Naive thymus-derived CD4-positive, alpha-beta T cell (primary cell): Measurements from ENCODE around the gene LCE6A. TPM values are rescaled to one million over a fixed set of nuclear protein-coding genes. Genes with fewer than 3 reads are reported as not detected.

ENCODE experiments used
- ATAC-seq: fragments of 150-1000 bp; cut with Tn5 transposase; 2 replicates; pipeline ENCODE4 v1.10.0; 2021; ENCODE audit warnings: mild to moderate bottlenecking, moderate library complexity
- CTCF ChIA-PET: fragments of 350-600 bp; sonication (Branson Sonifier 250); formaldehyde crosslinking; loops from one replicate; lab custom pipeline; 2021; ENCODE audit warnings: antibody characterized with exemption; lab: Charles Lee
- POLR2A ChIA-PET: fragments of 350-600 bp; sonication (Branson Sonifier 250); formaldehyde crosslinking; loops from one replicate; lab custom pipeline; 2021; ENCODE audit warnings: antibody characterized with exemption, inconsistent platforms; lab: Charles Lee
- DNase-seq, 9 donors: peaks; one replicate each; pipeline versions ENCODE4 v3.0.0 to v3.0.0-alpha.2; 2020 to 2022; ENCODE audit warnings: mixed read lengths in 1 of 9
- H3K27ac ChIP-seq: one replicate; pipeline ENCODE4 v1.7.0; 2013; ENCODE audit warnings: mild to moderate bottlenecking, low read depth, low read length, moderate library complexity
- H3K27me3 ChIP-seq, 2 donors: one replicate each; pipeline ENCODE4 v1.7.0; 2013; ENCODE audit warnings: low read length in 2 of 2, mild to moderate bottlenecking in 2 of 2, moderate library complexity in 2 of 2; ENCODE audit not compliant: control insufficient read depth in 2 of 2, insufficient read depth in 2 of 2
- H3K36me3 ChIP-seq, 3 experiments: 1 replicate in 2 of 3; 2 replicates in 1 of 3; pipeline ENCODE4 v1.7.0; 2013; ENCODE audit warnings: low read length in 3 of 3, mild to moderate bottlenecking in 3 of 3, moderate library complexity in 1 of 3; ENCODE audit not compliant: insufficient read depth in 3 of 3, control insufficient read depth in 2 of 3
- H3K4me1 ChIP-seq, 2 donors: one replicate each; pipeline ENCODE4 v1.7.0; 2013; ENCODE audit warnings: low read length in 2 of 2, mild to moderate bottlenecking in 2 of 2, moderate library complexity in 1 of 2; ENCODE audit not compliant: control insufficient read depth in 2 of 2, insufficient read depth in 2 of 2
- H3K4me3 ChIP-seq: 2 replicates; pipeline ENCODE4 v1.7.0; 2013; ENCODE audit warnings: mild to moderate bottlenecking, low read length
- H3K9me3 ChIP-seq, 3 experiments: 1 replicate in 2 of 3; 2 replicates in 1 of 3; pipeline ENCODE4 v1.7.0; 2013; ENCODE audit warnings: low read length in 3 of 3; ENCODE audit not compliant: control insufficient read depth in 2 of 3
- H3K27ac Mint-ChIP-seq, 9 donors: one replicate each; pipeline ENCODE4 v1.8.0; 2020 to 2022; ENCODE audit warnings: mixed read lengths in 9 of 9, mild to moderate bottlenecking in 8 of 9, moderate library complexity in 5 of 9, inconsistent platforms in 2 of 9
- H3K27me3 Mint-ChIP-seq, 5 donors: one replicate each; pipeline ENCODE4 v1.8.0; 2021 to 2022; ENCODE audit warnings: mixed read lengths in 5 of 5, mild to moderate bottlenecking in 1 of 5
- H3K36me3 Mint-ChIP-seq, 5 donors: one replicate each; pipeline ENCODE4 v1.8.0; 2020 to 2022; ENCODE audit warnings: mixed read lengths in 5 of 5, mild to moderate bottlenecking in 3 of 5, inconsistent platforms in 1 of 5
- H3K4me1 Mint-ChIP-seq, 7 donors: one replicate each; pipeline ENCODE4 v1.8.0; 2020 to 2022; ENCODE audit warnings: mixed read lengths in 7 of 7, mild to moderate bottlenecking in 3 of 7, inconsistent platforms in 1 of 7
- H3K4me3 Mint-ChIP-seq, 10 donors: one replicate each; pipeline ENCODE4 v1.8.0; 2020 to 2022; ENCODE audit warnings: mild to moderate bottlenecking in 10 of 10, mixed read lengths in 10 of 10, moderate library complexity in 6 of 10, inconsistent platforms in 2 of 10
- H3K9me3 Mint-ChIP-seq, 11 donors: one replicate each; pipeline ENCODE4 v1.8.0; 2020 to 2022; ENCODE audit warnings: mixed read lengths in 11 of 11, mild to moderate bottlenecking in 4 of 11, inconsistent platforms in 1 of 11, moderate library complexity in 1 of 11
- intact Hi-C, 2 donors: fragments of 100-400 bp; cut with micrococcal nuclease; formaldehyde crosslinking; loops; one replicate each; pipeline ENCODE4 v1.15.1; 2023
- polyA plus RNA-seq, 2 donors: library from polyadenylated mRNA; unstranded; fragments of 300-500 nt; fragmentation: Illumina TruSeq; gene quantifications; one replicate each; pipeline ENCODE4 v1.2.3, GENCODE V29; 2021
- total RNA-seq, 6 experiments: library from RNA in 5 of 6; stranded (reverse) in 5 of 6; gene quantifications; 1 replicate in 5 of 6; 2 replicates in 1 of 6; pipeline ENCODE4 v1.2.3 and lab custom pipeline; 2021 to 2026

LCE6A gene
- total and polyA plus RNA-seq, 7 experiments from 2014 or later = not detected

DNA sequence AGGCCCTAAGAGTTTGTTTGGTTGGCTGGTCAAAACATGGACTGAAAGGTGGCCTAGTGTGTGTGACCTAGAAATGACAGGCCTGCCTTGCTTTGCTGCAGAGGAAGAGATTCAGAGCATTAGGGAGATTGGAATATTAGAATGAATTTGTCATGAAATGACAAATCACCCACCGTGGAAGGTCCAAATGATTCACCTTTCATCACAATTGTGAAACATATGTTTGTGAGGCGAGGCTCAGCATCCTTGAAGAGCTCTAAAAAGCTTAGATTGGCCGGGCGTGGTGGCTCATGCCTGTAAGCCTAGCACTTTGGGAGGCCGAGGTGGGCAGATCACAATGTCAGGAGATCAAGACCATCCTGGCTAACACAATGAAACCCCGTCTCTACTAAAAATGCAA, 25.3 kb upstream of the LCE6A start:
- intact Hi-C loops = no loop called here
- Histone ChIP-seq H3K36me3 (no peaks in the 10 kb centered on the region), H3K9me3 (no peaks in the 10 kb centered on the region), H3K4me1 (no peaks in the 10 kb centered on the region), H3K27ac (no peak overlapping the region), H3K4me3 (no peak overlapping the region), H3K27me3 (no peaks in the 10 kb centered on the region)
- no peak overlapping the region for H3K4me3 Mint-ChIP-seq
- no peaks in the 10 kb centered on the region for H3K36me3 Mint-ChIP-seq
- CTCF ChIA-PET = no interaction called here
- H3K9me3 Mint-ChIP-seq = peaks cover 0 to 2% (median 0%) of the 10 kb centered on the region in 11 donors
- peaks cover 0 to 2% (median 0%) of the 10 kb centered on the region in 7 donors for H3K4me1 Mint-ChIP-seq
- ATAC-seq = no peak
- no peak for DNase-seq
- H3K27me3 Mint-ChIP-seq = peaks cover 2 to 26% (median 23%) of the 10 kb centered on the region in 5 donors
- POLR2A ChIA-PET = no interaction called here
- H3K27ac Mint-ChIP-seq = no peak overlapping the region

GRCh38 chr1:152823294-152823693, 19.4 kb upstream of the LCE6A start:
- Histone ChIP-seq H3K4me3 (no peak overlapping the region), H3K36me3 (no peaks in the 10 kb centered on the region), H3K27ac (no peak overlapping the region), H3K27me3 (peaks cover 0 to 4% of the 10 kb centered on the region in 2 donors), H3K9me3 (no peaks in the 10 kb centered on the region), H3K4me1 (no peaks in the 10 kb centered on the region)
- H3K4me3 Mint-ChIP-seq = no peak overlapping the region
- intact Hi-C loops = no loop called here
- H3K9me3 Mint-ChIP-seq = peaks cover 0 to 5% (median 0%) of the 10 kb centered on the region in 11 donors
- H3K27me3 Mint-ChIP-seq = peaks cover 15 to 37% (median 27%) of the 10 kb centered on the region in 5 donors
- no peak overlapping the region for H3K27ac Mint-ChIP-seq
- H3K4me1 Mint-ChIP-seq = peaks cover 0 to 2% (median 0%) of the 10 kb centered on the region in 7 donors
- peaks cover 0 to 3% (median 0%) of the 10 kb centered on the region in 5 donors for H3K36me3 Mint-ChIP-seq
- no peak for ATAC-seq
- ChIA-PET POLR2A (no interaction called here), CTCF (no interaction called here)
- no peak for DNase-seq

- H3K4me3 ChIP-seq = no peak overlapping the region
- no peaks in the 10 kb centered on the region for H3K9me3 ChIP-seq
- no peak overlapping the region for H3K27ac Mint-ChIP-seq
- no peaks in the 10 kb centered on the region for H3K36me3 ChIP-seq
- H3K4me1 ChIP-seq = no peaks in the 10 kb centered on the region
- peaks cover 0 to 3% (median 0%) of the 10 kb centered on the region in 5 donors for H3K36me3 Mint-ChIP-seq
- H3K27me3 Mint-ChIP-seq = peaks cover 18 to 52% (median 40%) of the 10 kb centered on the region in 5 donors
- no peak for DNase-seq
- H3K27me3 ChIP-seq = peaks cover 0 to 4% of the 10 kb centered on the region in 2 donors
- ATAC-seq = no peak
- CTCF ChIA-PET = no interaction called here
- POLR2A ChIA-PET = no interaction called here
- intact Hi-C loops = no loop called here
- no peaks in the 10 kb centered on the region for H3K4me1 Mint-ChIP-seq
- peaks cover 0 to 4% (median 0%) of the 10 kb centered on the region in 11 donors for H3K9me3 Mint-ChIP-seq
- no peak overlapping the region for H3K4me3 Mint-ChIP-seq
- no peak overlapping the region for H3K27ac ChIP-seq
Measured at GRCh38 chr1:152824964-152825363, 17.7 kb upstream of the LCE6A start.

- POLR2A ChIA-PET = no interaction called here
- no peak within 1 kb of the TSS for H3K27ac ChIP-seq
- intact Hi-C loops = no loop called here
- H3K9me3 Mint-ChIP-seq = peaks cover 0 to 6% (median 0%) of the 10 kb centered on the region in 11 donors
- no peaks in the 10 kb centered on the region for H3K36me3 ChIP-seq
- H3K9me3 ChIP-seq = no peaks in the 10 kb centered on the region
- H3K4me1 Mint-ChIP-seq = no peaks in the 10 kb centered on the region
- no peaks in the 10 kb centered on the region for H3K4me1 ChIP-seq
- no peak within 1 kb of the TSS for H3K4me3 ChIP-seq
- DNase-seq = no peak
- CTCF ChIA-PET = no interaction called here
- H3K27me3 Mint-ChIP-seq = peaks cover 17 to 61% (median 48%) of the 10 kb centered on the region in 5 donors
- H3K27me3 ChIP-seq = peaks cover 0 to 4% of the 10 kb centered on the region in 2 donors
- peaks cover 0 to 3% (median 0%) of the 10 kb centered on the region in 5 donors for H3K36me3 Mint-ChIP-seq
- H3K27ac Mint-ChIP-seq = no peak within 1 kb of the TSS
- H3K4me3 Mint-ChIP-seq = no peak within 1 kb of the TSS
- no peak for ATAC-seq
Measured at GRCh38 chr1:152827173-152827572, 15.5 kb upstream of the LCE6A start, which contains the start of gene LCE1A. Gene LCE1A, plus strand, starts transcription at chr1:152827473. Its CDS starts 0 bp downstream, at chr1:152827473.

DNA sequence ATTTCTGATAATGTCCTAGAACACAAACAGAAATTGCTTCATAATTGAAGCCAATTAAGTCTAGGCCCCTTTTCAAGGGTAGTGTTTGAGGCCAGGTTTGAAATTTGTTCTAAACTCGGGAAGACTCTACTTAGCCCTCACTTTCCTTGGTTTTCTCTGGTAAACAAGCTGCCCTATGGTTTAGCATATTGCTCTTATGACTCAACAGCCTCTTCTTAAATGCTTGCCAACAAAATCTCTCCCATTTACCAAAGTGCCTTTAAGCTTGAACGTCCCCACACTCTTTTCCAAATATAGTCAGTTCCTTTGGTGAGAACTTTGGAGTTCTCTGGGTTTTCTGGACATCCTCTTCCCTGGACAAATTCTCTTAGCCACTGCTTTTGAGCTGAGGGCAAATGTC, 5.8 kb upstream of the LCE6A start:
- Histone ChIP-seq H3K36me3 (no peaks in the 10 kb centered on the region), H3K9me3 (no peaks in the 10 kb centered on the region), H3K4me1 (no peaks in the 10 kb centered on the region), H3K27me3 (no peaks in the 10 kb centered on the region), H3K27ac (no peak overlapping the region), H3K4me3 (no peak overlapping the region)
- intact Hi-C loops = no loop called here
- peaks cover 5 to 35% (median 9%) of the 10 kb centered on the region in 5 donors for H3K27me3 Mint-ChIP-seq
- H3K4me3 Mint-ChIP-seq = no peak overlapping the region
- POLR2A ChIA-PET = no interaction called here
- H3K4me1 Mint-ChIP-seq = no peaks in the 10 kb centered on the region
- DNase-seq = no peak
- H3K27ac Mint-ChIP-seq = no peak overlapping the region
- peaks cover 0 to 4% (median 0%) of the 10 kb centered on the region in 11 donors for H3K9me3 Mint-ChIP-seq
- ATAC-seq = no peak
- CTCF ChIA-PET = no interaction called here
- H3K36me3 Mint-ChIP-seq = no peaks in the 10 kb centered on the region

- Histone ChIP-seq H3K4me3 (no peak overlapping the region), H3K27ac (no peak overlapping the region), H3K9me3 (no peaks in the 10 kb centered on the region), H3K4me1 (no peaks in the 10 kb centered on the region), H3K27me3 (peaks cover 0 to 3% of the 10 kb centered on the region in 2 donors), H3K36me3 (no peaks in the 10 kb centered on the region)
- H3K36me3 Mint-ChIP-seq = no peaks in the 10 kb centered on the region
- POLR2A ChIA-PET = no interaction called here
- peaks cover 3 to 31% (median 21%) of the 10 kb centered on the region in 5 donors for H3K27me3 Mint-ChIP-seq
- H3K4me3 Mint-ChIP-seq = no peak overlapping the region
- intact Hi-C loops = no loop called here
- no peak for DNase-seq
- H3K27ac Mint-ChIP-seq = no peak overlapping the region
- no peaks in the 10 kb centered on the region for H3K4me1 Mint-ChIP-seq
- no peaks in the 10 kb centered on the region for H3K9me3 Mint-ChIP-seq
- ATAC-seq = no peak
- CTCF ChIA-PET = no interaction called here
Measured at GRCh38 chr1:152855661-152856060, 13.0 kb downstream of the LCE6A start.

- H3K36me3 Mint-ChIP-seq = no peaks in the 10 kb centered on the region
- no peaks in the 10 kb centered on the region for H3K9me3 Mint-ChIP-seq
- Histone ChIP-seq H3K36me3 (no peaks in the 10 kb centered on the region), H3K9me3 (no peaks in the 10 kb centered on the region), H3K27ac (no peak overlapping the region), H3K4me3 (no peak overlapping the region), H3K27me3 (peaks cover 0 to 3% of the 10 kb centered on the region in 2 donors), H3K4me1 (no peaks in the 10 kb centered on the region)
- DNase-seq (no peak), ATAC-seq (no peak)
- H3K27ac Mint-ChIP-seq = no peak overlapping the region
- H3K4me1 Mint-ChIP-seq = no peaks in the 10 kb centered on the region
- CTCF ChIA-PET = no interaction called here
- POLR2A ChIA-PET = no interaction called here
- H3K27me3 Mint-ChIP-seq = peaks cover 3 to 33% (median 28%) of the 10 kb centered on the region in 5 donors
- intact Hi-C loops = no loop called here
- H3K4me3 Mint-ChIP-seq = no peak overlapping the region
Measured at GRCh38 chr1:152858062-152858461, 15.4 kb downstream of the LCE6A start.
